SK-MEL-5 (cell line): ENCODE measurements around the gene CCSER2. TPM values are rescaled to one million over a fixed set of nuclear protein-coding genes. Genes with fewer than 3 reads are reported as not detected.
"Not testable (repeated sequence)": the region's sequence is repeated elsewhere in the genome, so short reads cannot be mapped to it uniquely, and the experiment has no call there.

Source experiments
- DNase-seq: peaks from one replicate; pipeline ENCODE4 v3.0.0-alpha.2; 2016; ENCODE audit warnings: low read depth, low spot score
- in situ Hi-C: cut with HindIII; loops from 2 replicates; pipeline ENCODE4 v1.10.0; 2016; ENCODE audit warnings: low sequenced_read_pairs, high pct_unique_total_duplicates, low pct_unique_long_range_greater_than_20kb
- total RNA-seq: library from RNA; depleted of rRNA; stranded (reverse); fragments of >200 nt; shearing (Covaris generic); gene quantifications from 2 replicates; pipeline ENCODE4 v1.2.3, GENCODE V29; 2014

CCSER2 gene
- total RNA-seq, 1 experiment from 2014 or later: 15.6 TPM

DNA sequence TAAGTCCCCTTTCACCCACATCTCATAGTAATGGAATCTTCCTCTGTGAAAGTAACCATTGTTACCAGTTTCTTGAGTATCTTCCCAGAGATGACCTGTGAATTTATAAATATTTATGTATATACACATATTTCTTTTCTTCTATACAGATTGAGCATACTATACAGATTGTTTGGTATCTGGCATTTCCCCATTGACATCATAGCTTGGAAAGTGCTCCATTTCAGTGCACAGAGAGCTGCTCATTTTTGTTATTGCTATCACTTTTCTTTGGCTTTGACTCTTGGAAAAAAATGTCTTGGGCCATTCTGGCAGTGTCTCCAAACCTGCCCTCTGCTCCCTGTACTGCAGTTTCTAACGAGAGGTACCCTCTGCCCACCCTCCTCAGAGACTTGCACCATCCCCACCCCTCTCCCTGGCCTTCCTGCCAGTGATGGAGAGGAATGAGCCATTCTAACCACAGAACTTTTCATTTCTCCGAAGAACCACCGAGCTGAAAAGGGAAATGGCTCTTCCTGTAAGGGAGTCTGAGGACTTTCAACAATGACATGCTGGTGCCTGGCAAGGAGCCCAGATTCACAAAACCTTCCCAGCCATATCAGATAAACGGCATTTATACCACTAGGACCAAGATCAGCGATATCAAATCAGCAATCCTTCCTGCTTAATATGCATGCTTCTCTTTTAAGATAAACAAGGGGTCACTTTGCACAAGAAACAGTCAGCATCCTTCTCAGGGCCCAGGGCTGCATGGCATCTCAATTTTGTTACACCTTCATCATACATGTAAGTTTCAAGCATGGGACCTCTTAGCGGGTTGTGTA lies 19.7 kb upstream of the CCSER2 start:
- in situ Hi-C loops: no loop called here

DNA sequence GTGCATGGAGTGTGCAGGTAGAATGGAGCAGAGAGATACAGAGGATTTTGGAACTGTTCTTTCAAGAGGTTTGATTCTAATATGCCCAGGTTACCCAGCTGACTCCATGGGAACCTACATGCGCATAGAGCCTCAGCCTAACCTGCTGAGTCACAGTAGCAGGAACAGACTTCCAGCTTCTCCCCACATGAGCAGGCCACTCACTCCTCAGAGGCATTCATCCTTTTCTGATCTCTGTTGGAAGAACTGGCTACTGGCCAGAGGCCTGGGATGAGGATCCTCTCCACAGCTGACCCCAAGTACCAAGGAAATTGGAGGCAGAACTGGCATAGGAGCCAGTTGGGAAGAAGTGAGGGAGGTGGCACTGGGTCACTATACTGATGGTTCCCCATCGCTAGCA lies 17.9 kb upstream of the CCSER2 start:
- in situ Hi-C loops: no loop called here

More for the DNA sequence above, 19.7 kb upstream of the CCSER2 start:
- DNase-seq: no peak

DNA sequence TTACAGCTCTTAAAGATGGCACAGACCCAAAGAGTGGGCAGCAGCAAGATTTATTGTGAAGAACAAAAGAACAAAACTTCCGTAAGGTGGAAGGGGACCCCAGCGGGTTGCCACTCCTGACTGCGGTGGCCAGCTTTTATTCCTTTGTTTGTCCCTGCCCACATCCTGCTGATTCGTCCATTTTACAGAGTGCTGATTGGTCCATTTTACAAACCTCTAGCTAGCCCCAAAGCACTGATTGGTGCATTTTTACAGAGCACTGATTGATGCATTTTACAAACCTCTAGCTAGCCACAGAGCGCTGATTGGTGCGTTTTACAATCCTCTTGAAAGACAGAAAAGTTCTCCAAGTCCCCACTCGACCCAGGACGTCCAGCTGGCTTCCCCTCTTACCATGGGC lies 16.8 kb upstream of the CCSER2 start:
- in situ Hi-C loops: no loop called here
- DNase-seq: no peak

More for the DNA sequence above, 17.9 kb upstream of the CCSER2 start:
- DNase-seq: no peak

DNA sequence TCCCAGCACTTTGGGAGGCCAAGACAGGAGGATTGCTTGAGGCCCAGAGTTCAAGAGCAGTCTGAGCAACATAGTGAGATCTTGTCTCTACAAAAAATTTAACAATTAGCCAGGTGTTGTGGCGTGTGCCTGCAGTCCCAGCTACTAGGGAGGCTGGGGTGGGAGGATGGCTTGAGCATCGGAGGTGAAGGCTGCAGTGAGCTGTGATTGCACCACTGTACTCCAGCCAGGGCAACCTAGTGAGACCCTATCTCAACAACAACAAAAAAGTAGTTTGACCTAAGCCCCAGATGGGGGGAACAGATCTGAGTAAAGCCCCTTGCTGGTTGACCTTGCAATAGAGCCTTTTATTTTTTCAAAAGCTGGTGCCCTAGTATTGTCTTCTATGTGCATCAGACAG lies 15.6 kb upstream of the CCSER2 start:
- DNase-seq: no peak
- in situ Hi-C loops: no loop called here

DNA sequence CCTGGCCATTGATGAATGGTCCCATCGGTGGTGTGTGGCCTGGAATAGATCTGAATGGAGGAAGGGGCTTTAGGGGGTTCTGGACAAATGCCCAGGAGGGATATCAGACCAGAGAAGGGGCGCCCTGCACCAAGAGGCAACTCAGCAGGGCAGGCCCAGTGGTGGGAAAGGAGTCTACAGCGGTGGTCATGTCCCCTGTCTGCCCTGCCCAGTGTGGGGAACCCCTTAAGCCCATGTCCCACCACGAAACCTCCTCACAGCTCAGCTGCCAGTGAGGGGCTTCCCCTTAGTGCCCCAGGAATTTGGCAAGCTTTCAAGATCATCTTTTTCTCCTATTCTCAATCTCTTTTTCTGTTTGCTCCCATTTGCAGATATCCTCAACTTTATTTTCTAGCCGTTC lies 14.1 kb upstream of the CCSER2 start:
- no peak for DNase-seq
- in situ Hi-C loops: no loop called here

DNA sequence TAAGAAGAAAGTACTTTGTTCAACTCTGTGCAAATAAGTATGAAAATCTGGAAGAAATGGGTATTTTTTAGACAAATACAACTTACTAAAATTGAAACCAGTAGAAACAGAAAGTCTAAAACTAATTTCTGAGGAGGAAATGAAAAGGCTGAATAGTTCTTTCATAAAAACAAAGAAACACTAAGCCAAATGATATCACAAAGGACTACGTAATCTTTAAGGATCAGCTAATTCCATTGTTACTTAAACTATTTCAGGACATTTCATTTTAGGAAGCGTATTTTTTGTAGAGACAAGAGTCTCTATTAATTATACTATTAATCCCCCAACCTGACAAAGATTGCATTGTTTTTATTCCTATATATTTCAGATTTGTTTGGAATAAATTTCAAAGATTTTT lies 11.2 kb upstream of the CCSER2 start:
- in situ Hi-C loops: no loop called here
- peak; percentile 14 for DNase-seq

DNA sequence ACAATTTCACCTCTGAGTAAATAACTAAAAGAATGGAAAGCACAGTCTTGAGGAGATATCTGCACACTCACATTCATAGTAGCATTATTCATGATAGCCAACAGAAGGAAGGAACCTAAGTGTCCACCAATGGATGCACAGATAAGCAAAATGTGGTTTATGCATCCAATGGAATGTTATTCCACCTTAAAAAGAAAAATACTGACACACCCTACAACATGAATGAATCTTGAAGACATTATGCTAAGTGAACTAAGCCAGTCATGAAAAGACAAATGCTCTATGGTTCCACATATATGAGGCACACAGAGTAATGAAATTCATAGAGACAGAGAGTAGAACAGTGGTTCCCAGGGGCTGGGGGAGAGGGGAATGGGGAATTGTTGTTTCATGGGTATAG lies 6.5 kb upstream of the CCSER2 start:
- in situ Hi-C loops: no loop called here
- no peak for DNase-seq

DNA sequence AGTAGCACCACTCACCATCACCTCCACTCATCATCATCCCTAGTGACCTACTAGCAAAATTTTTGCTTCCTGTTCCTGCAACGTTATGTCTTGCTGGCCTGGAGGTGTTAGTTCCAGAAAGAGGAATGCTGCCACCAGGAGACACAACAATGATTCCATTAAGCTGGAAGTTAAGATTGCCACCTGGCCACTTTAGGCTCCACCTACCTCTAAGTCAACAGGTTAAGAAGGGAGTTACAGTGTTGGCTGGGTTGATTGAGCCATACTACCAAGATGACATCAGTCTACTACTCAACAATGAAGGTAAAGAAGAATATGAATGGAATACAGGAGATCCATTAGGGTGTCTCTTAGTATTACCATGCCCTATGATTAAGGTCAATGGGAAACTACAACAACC lies 4.8 kb upstream of the CCSER2 start:
- DNase-seq, in situ Hi-C loops: not testable (repeated sequence)

DNA sequence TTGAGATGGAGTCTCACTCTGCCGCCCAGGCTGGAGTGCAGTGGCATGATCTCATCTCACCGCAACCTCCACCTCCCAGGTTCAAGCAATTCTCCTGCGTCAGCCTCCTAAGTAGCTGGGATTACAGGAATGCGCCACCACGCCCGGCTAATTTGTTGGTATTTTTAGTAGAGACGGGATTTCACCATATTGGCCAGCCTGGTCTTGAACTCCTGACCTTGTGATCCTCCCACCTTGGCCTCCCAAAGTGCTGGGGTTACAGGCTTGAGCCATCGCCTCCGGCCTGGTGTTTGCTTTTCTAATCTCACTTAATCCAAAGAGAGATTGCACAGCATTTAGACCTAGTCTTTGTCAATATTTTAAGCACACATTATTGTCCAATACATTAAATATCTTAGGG lies 1.4 kb upstream of the CCSER2 start:
- in situ Hi-C loops, DNase-seq: not testable (repeated sequence)

DNA sequence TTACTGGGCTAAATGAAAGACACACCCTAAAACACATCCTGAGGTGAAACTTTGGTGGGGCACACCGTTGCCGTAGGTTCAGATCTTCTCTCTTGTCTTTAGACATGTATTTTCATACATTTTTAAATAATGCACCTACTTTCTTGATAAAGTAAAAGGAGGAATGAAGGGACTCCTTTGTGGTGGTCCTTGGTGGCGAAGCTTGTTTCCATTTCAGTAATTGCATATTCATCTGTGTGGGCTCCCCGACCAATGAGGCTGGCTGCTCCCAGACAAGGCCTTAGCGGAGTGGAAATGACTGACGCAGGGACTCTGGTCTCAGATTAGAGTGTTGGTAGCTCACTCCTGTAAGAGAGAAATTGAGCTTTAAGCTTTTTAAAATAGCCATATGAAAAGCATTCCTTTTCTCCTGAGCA lies 815 bp downstream of the CCSER2 start:
- peak; percentile 49 for DNase-seq
- in situ Hi-C loops: no loop called here

DNA sequence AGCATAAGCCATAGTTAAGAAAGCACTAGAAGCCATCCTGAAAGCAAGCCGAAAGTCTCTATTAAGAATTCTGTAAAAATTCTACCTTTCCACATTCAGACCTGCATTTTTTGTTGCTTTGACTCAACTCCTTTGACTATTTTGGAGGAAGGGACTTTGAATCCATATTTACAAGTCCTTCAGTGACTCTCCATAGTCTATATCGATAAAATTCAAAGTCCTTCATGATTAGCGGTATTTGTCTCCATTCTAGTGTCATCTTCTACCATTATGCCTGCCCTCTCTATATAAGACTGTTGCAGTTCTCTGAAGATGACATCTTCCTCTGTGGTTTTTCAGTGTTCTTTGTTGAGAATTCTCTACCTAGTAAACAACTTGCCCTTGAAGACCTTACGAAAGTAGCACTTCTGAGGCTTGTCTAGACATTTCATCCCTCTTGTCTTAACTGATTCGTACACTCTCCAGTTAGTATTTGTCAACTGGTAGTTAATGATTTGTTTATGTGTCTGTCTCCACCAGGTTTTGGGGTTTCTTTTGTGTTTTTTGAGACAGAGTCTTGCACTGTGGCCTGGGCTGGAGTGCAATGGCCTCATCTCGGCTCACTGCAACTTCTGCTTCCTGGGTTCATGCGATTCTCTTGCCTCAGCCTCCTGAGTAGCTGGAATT lies 1.7 kb downstream of the CCSER2 start:
- DNase-seq: no peak
- in situ Hi-C loops: no loop called here

DNA sequence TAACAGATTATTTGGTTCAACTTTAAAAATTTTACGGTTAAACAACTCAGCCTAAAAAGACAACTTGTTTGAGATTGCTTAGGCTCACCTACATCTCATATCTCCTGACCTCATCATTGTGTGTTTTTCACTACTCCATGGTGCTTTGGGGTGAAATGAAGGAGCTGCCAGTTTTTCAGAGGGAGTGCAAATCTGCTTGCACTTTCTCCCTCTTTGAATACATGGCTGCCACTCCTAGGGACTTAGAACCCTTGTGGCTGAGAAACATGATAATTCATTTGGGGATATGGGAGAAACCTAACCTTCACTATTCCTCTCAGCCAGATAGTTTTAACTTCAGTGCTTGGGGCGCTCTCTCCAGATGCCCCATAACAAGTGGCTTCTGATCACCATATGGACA lies 2.7 kb downstream of the CCSER2 start:
- DNase-seq: no peak
- in situ Hi-C loops: no loop called here

DNA sequence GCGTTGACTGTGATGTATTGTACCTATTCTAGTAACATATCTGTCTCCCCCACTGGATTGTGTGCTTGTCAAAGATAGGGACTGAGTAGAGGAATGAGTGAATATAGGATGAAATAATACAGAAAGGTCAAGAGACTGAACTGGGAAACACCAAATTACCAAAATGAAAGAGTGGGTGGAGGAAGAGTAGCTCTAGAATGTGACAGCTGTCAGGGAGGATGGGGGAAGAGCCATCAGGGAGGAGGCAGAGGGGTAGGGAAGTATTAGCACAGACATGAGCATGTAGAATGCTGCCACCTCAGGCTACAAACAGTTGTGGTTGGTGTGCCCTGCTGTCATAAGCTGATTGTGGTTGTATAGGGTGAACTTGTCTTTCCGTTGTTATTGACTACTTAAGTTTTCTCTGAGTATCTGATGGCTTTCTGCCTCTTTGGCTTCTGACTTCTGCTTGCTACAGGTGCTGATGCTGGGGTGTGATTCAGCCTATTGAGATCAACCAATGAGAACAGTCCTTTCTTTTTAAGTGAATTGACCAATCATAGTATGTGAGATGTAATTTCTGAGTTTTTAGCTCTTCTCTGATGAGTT lies 5.6 kb downstream of the CCSER2 start:
- in situ Hi-C loops: no loop called here
- peak; percentile 35 for DNase-seq

DNA sequence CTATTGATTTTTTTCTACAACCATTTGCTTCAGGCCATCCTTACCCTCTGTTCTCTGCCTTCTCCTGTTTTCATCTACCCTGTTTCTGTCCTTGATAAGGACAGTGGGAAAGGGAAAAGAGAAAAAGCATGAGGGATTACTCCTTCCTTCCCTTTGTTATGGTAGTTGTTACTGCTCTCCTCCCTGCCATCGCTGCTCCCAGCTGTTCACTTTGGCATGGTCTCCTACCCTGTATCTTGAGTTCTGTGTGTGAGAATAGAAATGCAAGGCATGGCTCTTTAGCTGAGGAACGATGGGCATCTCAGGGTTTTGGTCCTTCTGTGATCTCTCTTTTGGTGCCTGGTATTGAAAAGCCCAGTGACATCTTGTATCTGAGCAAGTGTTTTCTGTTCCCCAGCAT lies 6.4 kb downstream of the CCSER2 start:
- in situ Hi-C loops: no loop called here
- no peak for DNase-seq

DNA sequence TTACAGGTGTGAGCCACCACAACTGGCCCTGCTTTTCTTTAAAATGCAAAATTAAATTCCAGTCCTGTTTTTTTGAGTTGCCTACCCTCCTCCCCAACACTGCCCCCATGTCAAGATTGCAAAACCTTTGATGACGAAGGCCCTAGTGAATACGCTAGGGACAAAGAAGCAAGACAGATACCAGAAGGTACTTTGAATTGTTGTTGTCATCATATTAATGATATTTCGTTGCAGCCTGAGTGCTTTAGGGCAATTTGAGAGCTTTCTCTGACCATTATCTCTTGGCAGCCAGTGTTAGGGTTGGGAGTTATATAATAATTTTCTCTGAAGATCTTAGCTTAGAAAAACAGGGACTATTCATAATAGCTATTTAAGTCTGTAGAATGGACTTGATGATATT lies 7.1 kb downstream of the CCSER2 start:
- DNase-seq: no peak
- in situ Hi-C loops: no loop called here

DNA sequence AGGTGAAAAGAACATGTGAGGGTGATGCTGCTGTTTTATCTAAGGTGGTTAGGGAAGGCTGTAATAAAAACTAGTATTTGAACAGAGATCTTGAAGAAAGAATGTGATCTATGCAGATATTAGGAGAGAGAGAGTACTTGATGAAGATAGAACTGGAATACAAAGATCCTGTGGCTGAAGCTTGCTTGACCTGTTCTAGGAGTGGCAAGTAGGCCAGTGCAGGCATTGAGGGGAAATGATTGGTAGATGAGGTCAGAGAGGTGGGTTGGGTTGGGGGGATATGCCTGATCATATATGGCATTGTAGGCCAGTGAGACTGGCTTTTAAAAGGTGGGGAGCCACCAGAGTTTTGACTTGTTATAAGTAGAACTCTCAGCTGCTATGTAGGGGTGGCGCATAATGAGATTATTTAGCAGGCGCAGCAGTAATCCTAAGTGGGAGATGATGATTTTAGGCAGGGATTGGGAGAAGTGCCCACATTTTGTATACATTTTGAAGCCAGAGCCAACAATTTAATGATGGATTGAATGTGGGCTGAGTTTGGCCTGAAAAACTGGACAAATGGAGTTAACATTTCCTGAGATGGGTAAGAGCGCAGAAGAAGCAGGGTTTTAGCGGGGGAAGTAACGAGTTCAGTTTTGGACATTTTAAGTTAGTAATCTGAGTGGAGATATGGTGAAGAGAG lies 8.2 kb downstream of the CCSER2 start:
- no peak for DNase-seq
- in situ Hi-C loops: no loop called here

DNA sequence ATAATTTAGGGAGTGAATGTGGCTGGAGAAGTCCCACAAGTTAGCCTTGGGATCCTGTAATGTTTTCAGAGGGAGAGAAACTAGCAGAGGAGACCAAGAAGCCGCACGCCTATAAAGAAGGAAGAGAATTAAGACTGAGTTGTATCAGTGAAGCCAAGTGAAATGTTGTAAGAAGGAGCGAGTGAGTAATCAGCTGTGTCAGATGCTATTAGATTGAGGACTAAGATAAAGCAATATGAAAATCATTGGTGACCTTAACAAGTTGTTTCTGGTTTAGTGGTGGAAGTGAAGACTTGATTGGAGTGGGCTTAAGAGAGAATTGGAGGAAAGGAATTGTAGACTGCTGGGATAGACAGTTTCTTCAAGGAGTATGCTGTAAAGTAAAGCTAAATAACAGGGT lies 8.8 kb downstream of the CCSER2 start:
- DNase-seq: no peak
- in situ Hi-C loops: no loop called here

DNA sequence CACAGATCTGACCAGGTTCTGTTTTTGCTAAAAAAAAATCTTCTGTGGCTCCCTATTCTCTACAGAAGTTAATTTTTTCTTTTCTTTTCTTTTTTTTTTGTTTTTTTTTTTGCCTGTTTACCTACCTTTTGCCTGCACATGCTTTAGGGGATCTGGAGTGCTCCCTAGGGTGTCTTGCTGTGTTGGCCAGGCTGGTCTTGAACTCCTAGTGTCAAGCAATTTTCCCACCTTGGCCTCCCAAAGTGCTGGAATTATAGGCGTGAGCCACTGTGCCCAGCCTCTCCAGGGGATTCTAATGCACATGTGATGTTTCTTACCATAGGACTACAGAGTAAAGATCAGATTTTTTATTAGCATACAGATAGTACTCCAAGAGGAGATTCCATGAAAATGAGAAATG lies 10.6 kb downstream of the CCSER2 start:
- no peak for DNase-seq
- in situ Hi-C loops: no loop called here
